Stromal cell of bone marrow (primary cell): Measurements from ENCODE around the gene PKN1.
"Not testable (repeated sequence)": the region's sequence is repeated elsewhere in the genome, so short reads cannot be mapped to it uniquely, and the experiment has no call there.

ENCODE experiments used
- DNase-seq: peaks from one replicate; pipeline ENCODE4 v3.0.0-alpha.2; 2012; ENCODE audit warnings: low read depth

The PKN1 gene

GRCh38 chr19:14430712-14431111 is 2.4 kb upstream of the PKN1 start:
- no peak for DNase-seq

- no peak for DNase-seq
Observed at GRCh38 chr19:14433554-14434501, 722 bp downstream of the PKN1 start.

- peak; percentile 69 for DNase-seq
Observed at GRCh38 chr19:14434543-14435319, 1.6 kb downstream of the PKN1 start.

- DNase-seq = no peak
Observed at GRCh38 chr19:14435320-14436050, 2.4 kb downstream of the PKN1 start.

GRCh38 chr19:14437578-14438140 is 4.6 kb downstream of the PKN1 start:
- DNase-seq = no peak

GRCh38 chr19:14439014-14439413 is 5.9 kb downstream of the PKN1 start:
- no peak for DNase-seq

- no peak for DNase-seq
Observed at GRCh38 chr19:14440049-14440448, 6.9 kb downstream of the PKN1 start.

- DNase-seq = no peak
Observed at GRCh38 chr19:14441041-14441938, 8.2 kb downstream of the PKN1 start.

GRCh38 chr19:14442891-14443631 is 10.0 kb downstream of the PKN1 start:
- no peak for DNase-seq

GRCh38 chr19:14443632-14444216 is 10.6 kb downstream of the PKN1 start:
- no peak for DNase-seq

GRCh38 chr19:14446336-14447036 is 13.4 kb downstream of the PKN1 start:
- DNase-seq = no peak

GRCh38 chr19:14449321-14449720 is 16.2 kb downstream of the PKN1 start:
- no peak for DNase-seq

GRCh38 chr19:14450168-14450874 is 17.2 kb downstream of the PKN1 start:
- DNase-seq = no peak

GRCh38 chr19:14450876-14451275 is 17.8 kb downstream of the PKN1 start:
- no peak for DNase-seq

- DNase-seq = not testable (repeated sequence)
Observed at GRCh38 chr19:14452303-14452702, 19.2 kb downstream of the PKN1 start.

GRCh38 chr19:14459703-14460102 is 26.6 kb downstream of the PKN1 start:
- no peak for DNase-seq

- no peak for DNase-seq
Observed at GRCh38 chr19:14460935-14461334, 27.8 kb downstream of the PKN1 start.

GRCh38 chr19:14462401-14462800 is 29.3 kb downstream of the PKN1 start:
- not testable (repeated sequence) for DNase-seq

GRCh38 chr19:14463747-14464146 is 30.6 kb downstream of the PKN1 start:
- no peak for DNase-seq
